GM12873 (cell line): ENCODE results near the gene ADAM22.

ENCODE experiments used
- CTCF ChIP-seq: IDR thresholded peaks from 2 replicates; pipeline ENCODE4 v1.5.1; 2012; ENCODE audit warnings: low read depth, mild to moderate bottlenecking, moderate library complexity, low read length, control low read depth; ENCODE audit not compliant: insufficient read depth; ENCODE audit errors: missing control alignments

The ADAM22 gene

DNA sequence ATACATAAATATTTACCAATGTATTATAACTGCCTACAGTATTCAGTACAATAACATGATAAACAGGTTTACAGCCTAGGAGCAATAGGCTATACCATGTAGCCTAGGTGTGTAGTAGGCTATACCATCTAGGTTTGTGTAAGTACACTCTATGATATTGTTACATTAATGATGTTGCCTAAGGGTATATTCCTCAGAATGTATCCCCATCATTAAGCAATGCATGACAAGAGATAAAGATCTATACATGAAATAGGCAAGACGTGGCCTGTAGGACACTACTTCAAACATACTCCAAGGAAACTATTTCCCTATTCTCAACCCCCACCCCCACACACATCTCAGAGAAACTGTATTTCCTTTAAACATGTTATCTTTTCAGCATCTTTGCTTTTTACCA lies 15.3 kb upstream of the ADAM22 start:
- TF ChIP-seq CTCF = no peak

DNA sequence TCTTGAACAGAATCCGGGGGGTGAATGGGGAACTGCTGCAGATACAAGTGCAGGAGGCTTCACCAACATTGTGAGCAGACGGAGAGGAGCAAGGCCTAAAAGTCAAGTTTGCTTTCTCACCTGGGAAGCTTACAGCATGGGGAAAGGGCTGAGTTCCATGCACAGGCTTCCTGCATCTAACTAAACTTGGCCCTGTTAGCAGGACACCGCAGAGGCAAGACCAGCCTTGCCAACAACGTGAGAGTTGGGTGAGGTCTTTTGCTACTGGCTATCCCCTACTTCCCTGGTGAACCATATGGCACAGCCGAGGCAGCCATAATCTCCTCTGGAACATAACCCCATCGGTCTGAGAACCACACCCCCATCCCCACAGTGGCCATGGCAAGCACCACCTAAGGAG lies 14.2 kb upstream of the ADAM22 start:
- TF ChIP-seq CTCF = no peak

DNA sequence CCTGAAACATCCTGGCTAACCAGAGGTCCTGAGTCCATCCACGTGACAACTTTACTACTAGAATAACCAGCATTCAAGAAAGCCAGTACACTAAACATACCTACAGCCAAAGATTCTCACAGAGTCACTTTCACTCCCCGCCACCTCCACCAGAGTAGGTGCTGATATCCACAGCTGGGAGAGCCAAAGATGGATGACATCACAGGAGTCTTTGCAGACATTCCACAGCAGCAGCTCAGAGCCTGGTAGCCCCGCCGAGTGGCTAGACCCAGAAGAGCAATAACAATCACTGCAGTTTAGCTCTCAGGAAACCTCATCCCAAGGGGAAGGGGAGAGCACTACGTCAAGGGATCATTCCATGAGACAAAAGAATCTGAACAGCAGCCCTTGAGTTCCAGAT lies 13.5 kb upstream of the ADAM22 start:
- TF ChIP-seq CTCF = no peak

GRCh38 chr7:87926581-87927461 lies 7.2 kb upstream of the ADAM22 start:
- peak; percentile 54 for TF ChIP-seq CTCF

- TF ChIP-seq CTCF = no peak
These were observed 472 bp upstream of the ADAM22 start for GRCh38 chr7:87933605-87933952.

- TF ChIP-seq CTCF = peak; percentile 4
These were observed 790 bp downstream of the ADAM22 start for GRCh38 chr7:87934699-87935383.

DNA sequence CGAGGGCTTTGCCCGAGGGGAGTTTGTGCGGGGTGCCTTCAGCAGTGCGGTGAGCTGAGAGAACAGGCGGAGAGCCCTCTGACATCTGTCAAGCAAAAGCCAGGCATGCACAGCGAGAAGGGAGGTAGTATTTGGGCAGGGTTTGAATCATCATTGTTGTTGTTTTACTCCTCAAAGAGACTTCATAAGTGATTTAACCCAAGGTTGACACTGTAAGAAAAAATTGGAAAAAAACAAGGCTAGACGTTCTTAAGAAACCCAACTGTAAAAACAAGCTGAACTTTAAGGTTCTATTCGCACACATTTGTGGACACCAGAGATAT lies 1.3 kb downstream of the ADAM22 start:
- no peak for TF ChIP-seq CTCF
